PC-3 (cell line): ENCODE data around the gene ANKS1B.

Experiments used
- EZH2phosphoT487 ChIP-seq: fragments of 300-600 bp; sonication (generic); IDR thresholded peaks from 2 replicates; pipeline ENCODE4 v1.6.1; 2018; ENCODE audit warnings: mild to moderate bottlenecking, antibody characterized with exemption, low read length, borderline replicate concordance
- TF ChIP-seq, protein P1 (sequence below): fragments of 300-600 bp; sonication (generic); conservative IDR thresholded peaks from 2 replicates; pipeline ENCODE4 v1.5.1; 2017; ENCODE audit warnings: antibody characterized with exemption, low read depth, mild to moderate bottlenecking, low read length

DNA sequence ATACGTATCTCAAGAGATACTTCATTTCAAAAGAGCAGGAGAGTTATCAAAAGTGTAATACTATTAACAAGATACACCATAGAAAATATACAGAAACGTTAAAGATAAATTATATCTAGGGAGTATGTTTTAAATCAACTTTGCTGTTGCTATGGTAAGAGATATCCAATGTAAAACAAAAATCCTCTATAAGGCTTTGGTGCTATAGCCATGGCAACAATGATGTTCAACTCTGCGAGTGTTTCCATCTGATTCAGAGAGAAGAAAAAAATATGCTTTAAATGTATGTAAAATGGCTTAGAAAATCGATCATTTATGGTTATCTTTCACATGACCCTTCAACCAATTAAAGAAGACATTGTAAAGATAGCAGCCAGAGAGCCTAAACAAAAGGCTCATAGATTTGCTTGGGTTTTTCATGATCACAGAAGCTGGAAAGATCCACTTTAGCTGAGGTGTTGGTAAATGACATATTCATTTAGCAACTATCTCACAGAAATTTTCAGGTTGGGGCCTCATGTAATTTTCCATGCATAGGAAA is 724.2 kb downstream of the ANKS1B start:
- TF ChIP-seq, protein P1, sequence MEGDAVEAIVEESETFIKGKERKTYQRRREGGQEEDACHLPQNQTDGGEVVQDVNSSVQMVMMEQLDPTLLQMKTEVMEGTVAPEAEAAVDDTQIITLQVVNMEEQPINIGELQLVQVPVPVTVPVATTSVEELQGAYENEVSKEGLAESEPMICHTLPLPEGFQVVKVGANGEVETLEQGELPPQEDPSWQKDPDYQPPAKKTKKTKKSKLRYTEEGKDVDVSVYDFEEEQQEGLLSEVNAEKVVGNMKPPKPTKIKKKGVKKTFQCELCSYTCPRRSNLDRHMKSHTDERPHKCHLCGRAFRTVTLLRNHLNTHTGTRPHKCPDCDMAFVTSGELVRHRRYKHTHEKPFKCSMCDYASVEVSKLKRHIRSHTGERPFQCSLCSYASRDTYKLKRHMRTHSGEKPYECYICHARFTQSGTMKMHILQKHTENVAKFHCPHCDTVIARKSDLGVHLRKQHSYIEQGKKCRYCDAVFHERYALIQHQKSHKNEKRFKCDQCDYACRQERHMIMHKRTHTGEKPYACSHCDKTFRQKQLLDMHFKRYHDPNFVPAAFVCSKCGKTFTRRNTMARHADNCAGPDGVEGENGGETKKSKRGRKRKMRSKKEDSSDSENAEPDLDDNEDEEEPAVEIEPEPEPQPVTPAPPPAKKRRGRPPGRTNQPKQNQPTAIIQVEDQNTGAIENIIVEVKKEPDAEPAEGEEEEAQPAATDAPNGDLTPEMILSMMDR, result no peak
- no peak for TF ChIP-seq EZH2phosphoT487
